ENCODE measurements around the gene CCNL1. TPM values are rescaled to one million over a fixed set of nuclear protein-coding genes. Genes with fewer than 3 reads are reported as not detected.

Gene CCNL1
- total and polyA plus RNA-seq, 2 of the 8 experiments (the other 6 are each of a cell fraction or from before 2014, with no cell fraction given), result 64.5 to 68.6 TPM

DNA sequence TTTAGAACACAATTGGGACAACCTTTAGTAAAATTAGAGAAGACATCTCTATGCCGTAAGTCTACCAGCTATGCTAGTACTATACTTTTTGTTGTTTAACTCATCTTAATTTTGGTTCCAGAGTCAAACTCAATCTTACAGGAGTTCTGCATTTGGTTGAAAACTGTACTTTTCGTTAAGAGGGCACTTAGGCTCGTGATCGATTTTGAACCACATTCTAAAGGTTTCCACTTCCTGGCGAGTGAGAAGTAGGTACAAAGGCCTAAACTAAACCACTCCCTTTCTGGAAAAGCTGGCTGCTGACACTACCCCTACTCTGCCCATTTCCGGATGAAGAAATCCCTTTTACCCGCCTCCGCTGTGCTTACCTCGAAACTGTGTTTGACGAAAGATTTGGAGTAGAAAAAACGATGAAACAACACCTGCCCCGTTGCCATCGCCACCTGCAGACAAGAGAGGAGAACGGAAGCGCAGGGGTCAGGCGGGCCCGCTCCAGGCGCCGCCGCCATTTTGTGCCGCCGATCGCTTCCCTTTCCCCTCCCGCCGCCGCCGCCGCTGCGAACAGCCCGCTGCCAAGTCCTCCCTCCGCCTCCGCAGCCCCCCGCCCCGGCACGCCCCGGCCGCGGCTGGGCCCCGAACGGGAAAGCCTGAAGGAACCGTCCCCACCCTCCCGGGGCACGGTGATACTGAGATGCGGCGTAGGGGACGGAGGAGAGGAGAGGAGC, 748 bp downstream of the CCNL1 start:
- H4K20me1 ChIP-seq (replicated peaks in 1 of 2; ENCODE audit: control insufficient read depth in 1 of 2, insufficient read depth in 2 of 2, low read length in 2 of 2), result peaks cover 5 to 12% of the 10 kb centered on the region in 2 experiments
- H3K18ac ChIP-seq (ENCODE audit: extremely low read depth, low read length), result peak overlapping the region; percentile 97
- H3K9me3 ChIP-seq (ENCODE audit: insufficient read depth in 2 of 2, low read depth in 1 of 2, low read length in 1 of 2), result no peaks in the 10 kb centered on the region
- H4K5ac ChIP-seq (ENCODE audit: insufficient read length, low read depth, low read length), result peak overlapping the region; percentile 91
- H2BK15ac ChIP-seq (ENCODE audit: low read length), result no peak overlapping the region
- H3K9ac ChIP-seq (replicated peaks in 1 of 4; ENCODE audit: extremely low read depth in 1 of 4, low read depth in 3 of 4, low read length in 3 of 4), result peak overlapping the region; percentile 94 to 99 (median 97)
- peak overlapping the region; percentile 98 for H3K27ac ChIP-seq (ENCODE audit: low read depth, low read length)
- peak overlapping the region; percentile 17; the same call in 1 of the 2 replicates for H2AK5ac ChIP-seq (ENCODE audit: low read depth, low read length)
- H3K79me2 ChIP-seq (ENCODE audit: control insufficient read depth in 1 of 2, insufficient read depth in 2 of 2, low read length in 2 of 2), result peaks cover 15 to 56% of the 10 kb centered on the region in 2 experiments; a peak in 3 of 4 replicates
- peak overlapping the region; percentile 100 for H4K8ac ChIP-seq (ENCODE audit: extremely low read depth, insufficient read depth, low read length)
- H3K27me3 ChIP-seq (replicated peaks in 1 of 4; ENCODE audit: control insufficient read depth in 3 of 4, extremely low read depth in 1 of 4, insufficient read depth in 3 of 4, low read length in 3 of 4), result no peaks in the 10 kb centered on the region
- H2BK20ac ChIP-seq (ENCODE audit: low read length), result no peak overlapping the region
- WGBS, 2 experiments (ENCODE audit: extremely low coverage in 1 of 2, insufficient coverage in 1 of 2, insufficient read length in 1 of 2, insufficient replicate concordance in 2 of 2, low coverage in 1 of 2, low lambda C conversion rate in 2 of 2, missing lambda C conversion rate in 1 of 2), result 4% methylated on average over 25 of the region's 46 CpGs; no CpG with 5 or more reads in 1 of the 2 experiments
- peaks cover 4 to 49% (median 37%) of the 10 kb centered on the region in 4 experiments for H3K36me3 ChIP-seq (ENCODE audit: control insufficient read depth in 2 of 4, insufficient read depth in 4 of 4, low read length in 3 of 4)
- peak overlapping the region; percentile 97 for H2BK5ac ChIP-seq (ENCODE audit: low read depth, low read length)
- H3K4ac ChIP-seq (replicated peaks; ENCODE audit: insufficient read length, low read depth, low read length), result peak overlapping the region; percentile 96
- no peak overlapping the region for H2AFZ ChIP-seq (ENCODE audit: low read length)
- H2BK12ac ChIP-seq (ENCODE audit: low read depth, low read length), result no peak overlapping the region
- DNase-seq (ENCODE audit: low read depth in 1 of 2, low spot score in 2 of 2), result peak in 1 of 2 experiments; percentile 79
- ChIA-PET POLR2A (ENCODE audit: partially characterized antibody) (interaction anchor here (0.7 to 7.4 kb wide), 19 partner anchors 8 to 1131 kb away, joined by 3 to 245 read pairs (median 7); partner anchors contain the start of gene SSR3), CTCF (ENCODE audit: partially characterized antibody) (interaction anchor here (1.6 to 6.0 kb wide), 2 partner anchors 14 to 73 kb away, joined by 3 to 80 read pairs; no protein-coding TSS in a partner anchor)
- peak overlapping the region; percentile 60 to 91 (median 88) for H3K4me3 ChIP-seq (ENCODE audit: extremely low read depth in 1 of 4, insufficient read depth in 2 of 4, low read depth in 3 of 4, low read length in 4 of 4)
- no peak overlapping the region for H3K23ac ChIP-seq (ENCODE audit: insufficient read length)
- H3K4me2 ChIP-seq (ENCODE audit: insufficient read depth in 1 of 2, low read depth in 2 of 2, low read length in 2 of 2), result peak overlapping the region; percentile 89 to 93
- H3K79me1 ChIP-seq (ENCODE audit: low read depth, low read length), result 0 out of 2 replicates have a peak, but pooled peaks cover 2% of the 10 kb centered on the region
- H3K23me2 ChIP-seq (ENCODE audit: low read depth, low read length), result peaks cover 10% of the 10 kb centered on the region
- peaks cover 0 to 4% (median 2%) of the 10 kb centered on the region in 4 experiments; a peak in 6 of 7 replicates for H3K4me1 ChIP-seq (replicated peaks in 1 of 4; ENCODE audit: control insufficient read depth in 3 of 4, insufficient read depth in 4 of 4, low read length in 3 of 4)
- H3K14ac ChIP-seq (ENCODE audit: insufficient read length), result no peak overlapping the region
- peak overlapping the region; percentile 99 for H4K91ac ChIP-seq (replicated peaks; ENCODE audit: insufficient read length, low read length)
- FAIRE-seq, result no peak
- no peak overlapping the region for H2BK120ac ChIP-seq (replicated peaks; ENCODE audit: low read depth, low read length)
- H3K56ac ChIP-seq (replicated peaks; ENCODE audit: insufficient read length, low read depth, low read length), result peak overlapping the region; percentile 96
- TF ChIP-seq KDM1A (IDR thresholded peaks at IDR 0.05; ENCODE audit: borderline replicate concordance, low read length) (no peak), ASH2L (IDR thresholded peaks at IDR 0.05; ENCODE audit: low read length) (peak; percentile 89), TAF1 (IDR thresholded peaks at IDR 0.05; ENCODE audit: low read depth, low read length) (peak; percentile 66), POU5F1 (IDR thresholded peaks at IDR 0.05; ENCODE audit: low read depth, low read length) (no peak), SP1 (IDR thresholded peaks at IDR 0.05; ENCODE audit: low read depth, low read length) (no peak), SIN3A (conservative IDR thresholded peaks at IDR 0.05 in 1 of 2, IDR thresholded peaks at IDR 0.05 in 1 of 2; ENCODE audit: low read depth in 1 of 2, low read length in 2 of 2) (peak in 1 of 2 experiments; percentile 36; a peak in 1 of 4 replicates), YY1 (IDR thresholded peaks at IDR 0.05; ENCODE audit: low read depth, low read length) (peak; percentile 94), CHD1 (IDR thresholded peaks at IDR 0.05; ENCODE audit: low read depth, low read length) (no peak; the same call in 1 of the 2 replicates), PHF8 (conservative IDR thresholded peaks at IDR 0.05; ENCODE audit: low read depth, low read length) (no peak), GABPA (IDR thresholded peaks at IDR 0.05; ENCODE audit: borderline replicate concordance, insufficient read depth, low read length) (no peak)
